ENCODE data around the gene BNC2.
A peak's percentile ranks its signal among the peaks of the same experiment; 100 is the strongest.

DNA sequence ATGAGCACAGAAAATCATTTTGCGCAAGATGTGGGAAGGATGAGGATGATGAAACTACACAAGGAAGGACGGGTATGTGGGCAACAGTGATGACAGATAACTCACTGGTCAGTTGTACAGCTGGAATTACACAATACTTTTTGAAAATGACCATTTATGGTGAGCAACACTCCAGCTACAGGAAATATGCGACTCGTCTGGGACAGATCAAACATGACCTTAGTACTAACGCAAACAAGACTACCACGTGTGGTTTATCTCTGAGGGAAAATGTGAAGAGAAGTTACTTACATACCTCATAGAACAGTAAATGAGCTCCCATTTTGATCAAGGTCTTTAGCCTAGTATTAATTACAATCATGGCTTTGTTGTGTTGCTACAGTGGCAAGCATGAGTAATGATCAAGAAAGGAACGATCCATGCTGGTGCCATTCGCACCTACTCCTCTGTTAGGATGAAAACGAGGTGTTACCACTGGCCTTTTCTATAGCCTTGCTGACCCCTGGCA is 456.9 kb downstream of the BNC2 start:
- TF ChIP-seq EP300 (IDR thresholded peaks at IDR 0.05) (peak in 2 of 4 donors; percentile 33 to 41), CTCF (IDR thresholded peaks at IDR 0.05) (no peak), POLR2A (IDR thresholded peaks at IDR 0.05) (no peak), POLR2AphosphoS5 (IDR thresholded peaks at IDR 0.05) (peak; percentile 58 to 77 (median 68))
